ENCODE results near the gene NRBP1.
A peak's percentile ranks its signal among the peaks of the same experiment; 100 is the strongest.

NRBP1 gene

GRCh38 chr2:27451095-27451494 lies 22.7 kb downstream of the NRBP1 start:
- no peak for DNase-seq (ENCODE audit: low read depth, low spot score)
- H3K4me3 ChIP-seq (ENCODE audit: low read depth, low read length): no peak overlapping the region
- in situ Hi-C loops (cut with HindIII; ENCODE audit: low sequenced_read_pairs): no loop called here
- no peak for TF ChIP-seq CTCF (IDR thresholded peaks at IDR 0.05; ENCODE audit: low read depth, low read length)

GRCh38 chr2:27453968-27454367 lies 25.5 kb downstream of the NRBP1 start:
- TF ChIP-seq CTCF (IDR thresholded peaks at IDR 0.05; ENCODE audit: low read depth, low read length): no peak
- no peak for DNase-seq (ENCODE audit: low read depth, low spot score)
- no peak overlapping the region for H3K4me3 ChIP-seq (ENCODE audit: low read depth, low read length)
- in situ Hi-C loops (cut with HindIII; ENCODE audit: low sequenced_read_pairs): no loop called here

GRCh38 chr2:27461118-27461517 lies 32.7 kb downstream of the NRBP1 start:
- H3K4me3 ChIP-seq (ENCODE audit: low read depth, low read length): no peak overlapping the region
- no peak for DNase-seq (ENCODE audit: low read depth, low spot score)
- in situ Hi-C loops (cut with HindIII; ENCODE audit: low sequenced_read_pairs): no loop called here
- TF ChIP-seq CTCF (IDR thresholded peaks at IDR 0.05; ENCODE audit: low read depth, low read length): no peak

- no peak for TF ChIP-seq CTCF (IDR thresholded peaks at IDR 0.05; ENCODE audit: low read depth, low read length)
- no peak overlapping the region for H3K4me3 ChIP-seq (ENCODE audit: low read depth, low read length)
- in situ Hi-C loops (cut with HindIII; ENCODE audit: low sequenced_read_pairs): no loop called here
- no peak for DNase-seq (ENCODE audit: low read depth, low spot score)
Measured at GRCh38 chr2:27464443-27464842, 36.0 kb downstream of the NRBP1 start.

- no peak overlapping the region for H3K4me3 ChIP-seq (ENCODE audit: low read depth, low read length)
- TF ChIP-seq CTCF (IDR thresholded peaks at IDR 0.05; ENCODE audit: low read depth, low read length): no peak
- no peak for DNase-seq (ENCODE audit: low read depth, low spot score)
- in situ Hi-C loops (cut with HindIII; ENCODE audit: low sequenced_read_pairs): no loop called here
Measured at GRCh38 chr2:27471961-27472360, 43.5 kb downstream of the NRBP1 start.

- no peak overlapping the region for H3K4me3 ChIP-seq (ENCODE audit: low read depth, low read length)
- no peak for TF ChIP-seq CTCF (IDR thresholded peaks at IDR 0.05; ENCODE audit: low read depth, low read length)
- no peak for DNase-seq (ENCODE audit: low read depth, low spot score)
- in situ Hi-C loops (cut with HindIII; ENCODE audit: low sequenced_read_pairs): no loop called here
Measured at GRCh38 chr2:27485496-27485895, 57.1 kb downstream of the NRBP1 start.

- peak; percentile 9 for TF ChIP-seq CTCF (IDR thresholded peaks at IDR 0.05; ENCODE audit: low read depth, low read length)
- H3K4me3 ChIP-seq (ENCODE audit: low read depth, low read length): peak overlapping the region; percentile 79
- no peak for DNase-seq (ENCODE audit: low read depth, low spot score)
- in situ Hi-C loops (cut with HindIII; ENCODE audit: low sequenced_read_pairs): no loop called here
Measured at GRCh38 chr2:27489118-27489497, 60.7 kb downstream of the NRBP1 start.

All from astrocyte of the spinal cord (primary cell).